Adrenal gland (tissue), 5 donors: Measurements from ENCODE around the gene GPATCH4.

Experiments used
- CTCF ChIP-seq, 6 experiments: fragments of 450-650 bp in 4 of 6; fragments of 200-600 bp in 2 of 6; sonication (generic) in 1 of 6; IDR thresholded peaks; 1 replicate in 5 of 6; 2 replicates in 1 of 6; pipeline versions ENCODE4 v1.5.1 to v1.8.0; 2016 to 2021; ENCODE audit warnings: antibody characterized with exemption in 6 of 6, mild to moderate bottlenecking in 2 of 6, moderate library complexity in 1 of 6
- POLR2A ChIP-seq, 2 donors: fragments of 450-650 bp; IDR thresholded peaks; one replicate each; pipeline ENCODE4 v1.6.1; 2017; ENCODE audit warnings: antibody characterized with exemption in 2 of 2, mild to moderate bottlenecking in 2 of 2, moderate library complexity in 1 of 2
- donor health status: DM: no; HTN: no; CAD: no.

GRCh38 chr1:156598125-156598524, 3.2 kb downstream of the GPATCH4 start:
- TF ChIP-seq CTCF (IDR thresholded peaks at IDR 0.05): no peak
- no peak for TF ChIP-seq POLR2A (IDR thresholded peaks at IDR 0.05)
